SK-N-SH treated with all-trans-retinoic acid at 6 μM for 48 hours (cell line): Measurements from ENCODE around the gene CRYGC.

Source experiments
- ARNTL ChIP-seq: fragments of 450-650 bp; formaldehyde crosslinking; IDR thresholded peaks from 2 replicates; pipeline ENCODE4 v1.5.0; 2020; ENCODE audit warnings: low read depth, mild to moderate bottlenecking, moderate library complexity, borderline replicate concordance
- BACH2 ChIP-seq: fragments of 250-450 bp; sonication (Bioruptor Pico); IDR thresholded peaks from 2 replicates; pipeline ENCODE4 v1.9.0; 2021; ENCODE audit warnings: mild to moderate bottlenecking, borderline replicate concordance
- ESRRG ChIP-seq: fragments of 250-450 bp; sonication (Bioruptor Pico); IDR thresholded peaks from 2 replicates; pipeline ENCODE4 v1.6.1; 2021; ENCODE audit warnings: mild to moderate bottlenecking
- TCF4 ChIP-seq: fragments of 250-450 bp; sonication (Bioruptor Pico); IDR thresholded peaks from 2 replicates; pipeline ENCODE4 v1.8.0; 2021; ENCODE audit warnings: mild to moderate bottlenecking, moderate library complexity, borderline replicate concordance
- TOX ChIP-seq: fragments of 250-450 bp; sonication (Bioruptor Pico); IDR thresholded peaks from 2 replicates; pipeline ENCODE4 v1.8.0; 2021; ENCODE audit warnings: mild to moderate bottlenecking, moderate library complexity, borderline replicate concordance
- ZFP3 ChIP-seq: fragments of 250-450 bp; sonication (Bioruptor Pico); IDR thresholded peaks from 2 replicates; pipeline ENCODE4 v1.5.0; 2020; ENCODE audit warnings: mild to moderate bottlenecking, moderate library complexity
- ZFP30 ChIP-seq: fragments of 450-650 bp; formaldehyde crosslinking; IDR thresholded peaks from 2 replicates; pipeline ENCODE4 v1.5.0; 2022; ENCODE audit warnings: mild to moderate bottlenecking, moderate library complexity
- ZNF8 ChIP-seq: fragments of 450-650 bp; formaldehyde crosslinking; IDR thresholded peaks from 2 replicates; pipeline ENCODE4 v1.5.0; 2020; ENCODE audit warnings: mild to moderate bottlenecking, moderate library complexity

DNA sequence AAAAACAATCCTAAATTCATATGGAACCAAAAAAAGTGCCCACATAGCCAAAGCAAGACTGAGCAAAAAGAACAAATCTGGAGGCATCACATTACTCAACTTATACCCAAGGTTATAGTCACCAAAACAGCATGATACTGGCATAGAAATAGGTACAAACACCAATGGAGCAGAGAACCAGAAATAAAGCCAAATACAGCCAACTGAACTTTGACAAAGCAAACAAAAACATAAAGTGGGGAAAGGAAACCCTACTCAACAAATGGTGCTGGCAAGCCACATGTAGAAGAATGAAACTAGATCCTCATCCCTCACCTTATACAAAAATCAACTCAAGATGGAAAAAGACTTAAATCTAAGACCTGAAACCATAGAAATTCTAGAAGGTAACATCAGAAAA lies 45.8 kb downstream of the CRYGC start:
- TF ChIP-seq TCF4 (no peak), ZFP30 (CRISPR knock-in tag) (no peak), ZNF8 (CRISPR knock-in tag) (no peak), ESRRG (CRISPR knock-in tag) (no peak), ARNTL (CRISPR knock-in tag) (no peak), ZFP3 (CRISPR knock-in tag) (no peak), TOX (CRISPR knock-in tag) (no peak), BACH2 (no peak)
